ENCODE results near the gene LIG4. TPM values are rescaled to one million over a fixed set of nuclear protein-coding genes. Genes with fewer than 3 reads are reported as not detected.

LIG4 gene
- total RNA-seq, 1 experiment from 2014 or later = 11.1 TPM

DNA sequence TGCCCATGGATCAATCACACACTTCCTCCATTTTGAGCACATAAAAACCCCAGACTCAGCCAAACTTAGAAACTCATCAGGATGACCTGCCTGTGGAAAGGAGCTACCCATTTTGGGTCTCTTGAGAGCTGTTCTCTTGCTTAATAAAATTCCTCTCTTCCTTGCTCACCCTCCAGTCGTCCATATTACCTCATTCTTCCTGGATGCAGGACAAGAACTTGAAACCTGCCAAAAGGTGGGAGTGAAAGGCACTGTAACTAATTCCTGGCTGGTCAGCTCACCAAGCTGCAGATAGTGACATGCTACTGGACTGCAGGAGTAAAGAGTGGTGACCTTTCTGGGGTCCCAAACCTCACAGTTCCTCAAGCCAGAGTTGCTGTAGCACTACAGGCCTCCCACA lies 20.2 kb downstream of the LIG4 start:
- BruUV-seq (replicated peaks) = no TSS peak
- Histone ChIP-seq H3K4me3 (ENCODE audit: low read depth, low read length, poor library complexity, severe bottlenecking) (no peak overlapping the region), H3K9me3 (ENCODE audit: low read depth, low read length, poor library complexity, severe bottlenecking) (no peaks in the 10 kb centered on the region), H3K27ac (ENCODE audit: low read depth, low read length, poor library complexity, severe bottlenecking) (no peak overlapping the region), H3K27me3 (replicated peaks; ENCODE audit: insufficient read depth, low read depth, low read length, poor library complexity) (no peaks in the 10 kb centered on the region), H3K36me3 (ENCODE audit: insufficient read depth, low read length, poor library complexity, severe bottlenecking) (no peaks in the 10 kb centered on the region), H3K4me1 (ENCODE audit: insufficient read depth, low read length, poor library complexity, severe bottlenecking) (no peaks in the 10 kb centered on the region)
- TF ChIP-seq EZH2 (IDR thresholded peaks at IDR 0.05; ENCODE audit: borderline replicate concordance, low read depth, low read length, poor library complexity, severe bottlenecking) = no peak
- TF ChIP-seq, protein P1, sequence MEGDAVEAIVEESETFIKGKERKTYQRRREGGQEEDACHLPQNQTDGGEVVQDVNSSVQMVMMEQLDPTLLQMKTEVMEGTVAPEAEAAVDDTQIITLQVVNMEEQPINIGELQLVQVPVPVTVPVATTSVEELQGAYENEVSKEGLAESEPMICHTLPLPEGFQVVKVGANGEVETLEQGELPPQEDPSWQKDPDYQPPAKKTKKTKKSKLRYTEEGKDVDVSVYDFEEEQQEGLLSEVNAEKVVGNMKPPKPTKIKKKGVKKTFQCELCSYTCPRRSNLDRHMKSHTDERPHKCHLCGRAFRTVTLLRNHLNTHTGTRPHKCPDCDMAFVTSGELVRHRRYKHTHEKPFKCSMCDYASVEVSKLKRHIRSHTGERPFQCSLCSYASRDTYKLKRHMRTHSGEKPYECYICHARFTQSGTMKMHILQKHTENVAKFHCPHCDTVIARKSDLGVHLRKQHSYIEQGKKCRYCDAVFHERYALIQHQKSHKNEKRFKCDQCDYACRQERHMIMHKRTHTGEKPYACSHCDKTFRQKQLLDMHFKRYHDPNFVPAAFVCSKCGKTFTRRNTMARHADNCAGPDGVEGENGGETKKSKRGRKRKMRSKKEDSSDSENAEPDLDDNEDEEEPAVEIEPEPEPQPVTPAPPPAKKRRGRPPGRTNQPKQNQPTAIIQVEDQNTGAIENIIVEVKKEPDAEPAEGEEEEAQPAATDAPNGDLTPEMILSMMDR (conservative IDR thresholded peaks at IDR 0.05; ENCODE audit: low read depth, low read length) = no peak
- CTCF ChIA-PET = no interaction called here
- POLR2A ChIA-PET (ENCODE audit: low non-redundant PET) = interaction anchor here (0.6 kb wide), 1 partner anchor 68 kb away, joined by 3 read pairs; no protein-coding TSS in a partner anchor
- no peak for DNase-seq (ENCODE audit: low spot score)
- intact Hi-C loops (cut with micrococcal nuclease; ENCODE audit: unreplicated experiment) = no loop called here

DNA sequence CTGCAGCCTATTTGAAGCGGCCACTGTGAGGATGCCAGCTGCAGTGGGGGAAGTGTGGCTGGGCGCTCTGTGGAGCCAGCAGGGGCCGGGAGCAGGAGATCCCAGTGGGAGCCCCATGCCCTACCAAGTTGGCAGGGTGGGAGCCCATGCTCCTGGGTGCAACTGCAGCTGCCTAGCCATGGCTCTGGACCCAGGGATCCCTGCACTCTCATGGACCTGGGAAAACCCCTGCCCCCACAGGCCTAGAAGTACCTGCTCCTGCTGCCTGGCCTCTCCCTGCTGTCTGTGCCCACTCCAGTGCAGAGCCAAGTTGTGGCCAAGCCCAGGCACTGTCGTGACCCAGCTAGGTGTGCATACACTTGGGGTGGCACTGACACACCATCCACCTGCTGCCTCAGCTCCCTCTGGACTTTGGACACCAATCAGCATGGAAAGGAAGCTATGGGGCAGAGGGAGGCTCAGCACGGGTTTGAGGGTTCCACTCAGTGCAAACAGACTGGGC lies 20.9 kb downstream of the LIG4 start:
- H3K36me3 ChIP-seq (ENCODE audit: insufficient read depth, low read length, poor library complexity, severe bottlenecking) = no peaks in the 10 kb centered on the region
- no peak for TF ChIP-seq EZH2 (IDR thresholded peaks at IDR 0.05; ENCODE audit: borderline replicate concordance, low read depth, low read length, poor library complexity, severe bottlenecking)
- TF ChIP-seq, protein P1 (conservative IDR thresholded peaks at IDR 0.05; ENCODE audit: low read depth, low read length) = no peak
- H3K4me1 ChIP-seq (ENCODE audit: insufficient read depth, low read length, poor library complexity, severe bottlenecking) = no peaks in the 10 kb centered on the region
- intact Hi-C loops (cut with micrococcal nuclease; ENCODE audit: unreplicated experiment) = no loop called here
- DNase-seq (ENCODE audit: low spot score) = no peak
- no peak overlapping the region for H3K4me3 ChIP-seq (ENCODE audit: low read depth, low read length, poor library complexity, severe bottlenecking)
- H3K27me3 ChIP-seq (replicated peaks; ENCODE audit: insufficient read depth, low read depth, low read length, poor library complexity) = no peaks in the 10 kb centered on the region
- no peaks in the 10 kb centered on the region for H3K9me3 ChIP-seq (ENCODE audit: low read depth, low read length, poor library complexity, severe bottlenecking)
- H3K27ac ChIP-seq (ENCODE audit: low read depth, low read length, poor library complexity, severe bottlenecking) = no peak overlapping the region
- no TSS peak for BruUV-seq (replicated peaks)
- POLR2A ChIA-PET (ENCODE audit: low non-redundant PET) = no interaction called here
- CTCF ChIA-PET = no interaction called here

DNA sequence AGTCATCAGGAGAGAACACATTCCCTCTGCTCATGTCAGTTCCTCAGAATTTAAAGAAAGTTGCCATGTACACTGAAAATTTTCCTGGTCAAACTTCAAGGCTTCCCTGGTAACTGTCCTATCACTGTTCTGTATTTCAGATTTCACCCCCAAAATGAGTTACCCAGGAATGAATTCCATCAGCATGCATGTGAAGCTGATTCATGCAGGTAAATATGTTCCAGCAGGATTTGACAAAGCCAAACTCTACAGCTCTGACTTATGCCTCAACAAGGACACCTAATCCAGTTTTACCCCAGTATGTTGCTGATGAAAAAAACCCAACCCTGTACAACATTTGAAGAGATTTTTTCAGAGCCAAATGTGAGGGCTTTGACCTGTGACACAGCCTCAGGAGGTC lies 21.5 kb downstream of the LIG4 start:
- POLR2A ChIA-PET (ENCODE audit: low non-redundant PET) = no interaction called here
- no peak for DNase-seq (ENCODE audit: low spot score)
- no TSS peak for BruUV-seq (replicated peaks)
- CTCF ChIA-PET = no interaction called here
- TF ChIP-seq EZH2 (IDR thresholded peaks at IDR 0.05; ENCODE audit: borderline replicate concordance, low read depth, low read length, poor library complexity, severe bottlenecking) = no peak
- TF ChIP-seq, protein P1 (conservative IDR thresholded peaks at IDR 0.05; ENCODE audit: low read depth, low read length) = no peak
- Histone ChIP-seq H3K36me3 (ENCODE audit: insufficient read depth, low read length, poor library complexity, severe bottlenecking) (no peaks in the 10 kb centered on the region), H3K27me3 (replicated peaks; ENCODE audit: insufficient read depth, low read depth, low read length, poor library complexity) (no peaks in the 10 kb centered on the region), H3K9me3 (ENCODE audit: low read depth, low read length, poor library complexity, severe bottlenecking) (no peaks in the 10 kb centered on the region), H3K27ac (ENCODE audit: low read depth, low read length, poor library complexity, severe bottlenecking) (no peak overlapping the region), H3K4me1 (ENCODE audit: insufficient read depth, low read length, poor library complexity, severe bottlenecking) (no peaks in the 10 kb centered on the region), H3K4me3 (ENCODE audit: low read depth, low read length, poor library complexity, severe bottlenecking) (no peak overlapping the region)
- intact Hi-C loops (cut with micrococcal nuclease; ENCODE audit: unreplicated experiment) = no loop called here

Measured in A673 (cell line).